Suppressor macrophage treated with lipopolysaccharide for 4 hours (primary cell): ENCODE measurements around the gene DMRT2.

Source experiments
- DNase-seq: peaks from one replicate; pipeline ENCODE4 v3.0.0-alpha.2; 2020

The DMRT2 gene

GRCh38 chr9:1096155-1096964 is 46.2 kb downstream of the DMRT2 start:
- no peak for DNase-seq

- DNase-seq, result no peak
Observed at GRCh38 chr9:1098551-1098950, 48.4 kb downstream of the DMRT2 start.

- DNase-seq, result no peak
Observed at GRCh38 chr9:1100201-1100600, 50.0 kb downstream of the DMRT2 start.

GRCh38 chr9:1100945-1101344 is 50.8 kb downstream of the DMRT2 start:
- DNase-seq, result no peak

GRCh38 chr9:1101846-1102641 is 51.9 kb downstream of the DMRT2 start:
- no peak for DNase-seq

GRCh38 chr9:1102642-1102970 is 52.4 kb downstream of the DMRT2 start:
- no peak for DNase-seq
